GM10847 (cell line): ENCODE results near the gene CRELD2.

Experiments
- POLR2A ChIP-seq: IDR thresholded peaks from 2 replicates; pipeline ENCODE4 v1.6.1; 2011; ENCODE audit not compliant: insufficient read length; ENCODE audit errors: extremely low read depth

CRELD2 gene

GRCh38 chr22:49942565-49943404 lies 24.4 kb downstream of the CRELD2 start:
- TF ChIP-seq POLR2A, result no peak

- TF ChIP-seq POLR2A, result no peak
Observed at GRCh38 chr22:49943405-49943765, 25.0 kb downstream of the CRELD2 start.

- no peak for TF ChIP-seq POLR2A
Observed at GRCh38 chr22:49943771-49944398, 25.5 kb downstream of the CRELD2 start.

- TF ChIP-seq POLR2A, result no peak
Observed at GRCh38 chr22:49944399-49944891, 26.0 kb downstream of the CRELD2 start.

GRCh38 chr22:49946612-49947295 lies 28.3 kb downstream of the CRELD2 start:
- no peak for TF ChIP-seq POLR2A

GRCh38 chr22:49947296-49947622 lies 28.8 kb downstream of the CRELD2 start:
- no peak for TF ChIP-seq POLR2A

- TF ChIP-seq POLR2A, result no peak
Observed at GRCh38 chr22:49948116-49948957, 29.9 kb downstream of the CRELD2 start.

- no peak for TF ChIP-seq POLR2A
Observed at GRCh38 chr22:49948958-49949913, 30.8 kb downstream of the CRELD2 start.

- no peak for TF ChIP-seq POLR2A
Observed at GRCh38 chr22:49949914-49950292, 31.5 kb downstream of the CRELD2 start.

GRCh38 chr22:49950396-49950994 lies 32.1 kb downstream of the CRELD2 start:
- no peak for TF ChIP-seq POLR2A

- no peak for TF ChIP-seq POLR2A
Observed at GRCh38 chr22:49951000-49951677, 32.7 kb downstream of the CRELD2 start.

- TF ChIP-seq POLR2A, result no peak
Observed at GRCh38 chr22:49951678-49951985, 33.2 kb downstream of the CRELD2 start.
